ENCODE data around the gene ENPP5.

DNA sequence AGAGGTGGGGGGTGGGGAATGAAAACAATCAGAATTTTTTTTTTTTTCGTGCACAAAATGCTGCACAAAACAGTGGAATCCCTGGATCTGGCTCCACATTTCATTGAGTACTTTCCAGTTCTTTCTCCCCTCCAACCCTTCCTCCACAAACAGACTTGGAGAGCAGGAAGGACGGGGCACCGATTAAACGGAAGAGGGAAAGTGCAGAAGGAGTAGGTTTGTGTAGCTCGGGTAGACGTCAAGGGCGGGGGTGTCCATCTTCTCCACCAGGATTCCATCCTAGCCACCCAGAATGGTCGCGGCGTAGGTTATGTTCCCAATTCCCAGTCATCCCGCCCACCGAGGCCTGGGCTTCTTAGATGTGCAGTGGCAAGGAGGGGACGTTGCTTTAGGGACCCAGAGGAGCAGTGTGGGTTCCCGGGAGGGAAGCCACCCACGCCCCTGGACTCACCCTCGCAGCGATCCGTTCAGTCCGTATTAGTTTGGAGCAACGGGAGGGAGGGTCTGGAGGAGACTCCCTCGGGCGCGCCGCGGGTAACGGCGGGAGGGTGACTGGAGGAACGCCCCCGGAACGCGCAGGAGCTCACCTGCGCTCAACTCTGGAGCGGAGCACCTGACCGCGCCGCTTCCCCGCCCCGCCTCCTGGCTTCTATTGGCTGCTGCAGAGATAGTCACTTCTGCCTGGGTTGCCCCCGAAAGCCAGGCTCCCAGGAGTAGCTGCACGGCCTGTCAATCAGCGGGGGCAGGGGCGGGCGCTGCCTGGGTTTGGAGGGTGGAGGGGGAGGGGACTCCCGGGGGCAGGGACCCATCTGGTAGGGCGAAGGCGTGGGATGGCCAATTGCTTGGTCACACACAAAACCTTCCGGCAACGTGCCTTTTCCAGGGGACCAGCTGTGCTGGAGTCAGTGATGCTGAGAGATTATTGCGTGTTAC, at the start of gene ENPP5:
- TF ChIP-seq EP300 (IDR thresholded peaks at IDR 0.05) = no peak
- TF ChIP-seq, protein P1, sequence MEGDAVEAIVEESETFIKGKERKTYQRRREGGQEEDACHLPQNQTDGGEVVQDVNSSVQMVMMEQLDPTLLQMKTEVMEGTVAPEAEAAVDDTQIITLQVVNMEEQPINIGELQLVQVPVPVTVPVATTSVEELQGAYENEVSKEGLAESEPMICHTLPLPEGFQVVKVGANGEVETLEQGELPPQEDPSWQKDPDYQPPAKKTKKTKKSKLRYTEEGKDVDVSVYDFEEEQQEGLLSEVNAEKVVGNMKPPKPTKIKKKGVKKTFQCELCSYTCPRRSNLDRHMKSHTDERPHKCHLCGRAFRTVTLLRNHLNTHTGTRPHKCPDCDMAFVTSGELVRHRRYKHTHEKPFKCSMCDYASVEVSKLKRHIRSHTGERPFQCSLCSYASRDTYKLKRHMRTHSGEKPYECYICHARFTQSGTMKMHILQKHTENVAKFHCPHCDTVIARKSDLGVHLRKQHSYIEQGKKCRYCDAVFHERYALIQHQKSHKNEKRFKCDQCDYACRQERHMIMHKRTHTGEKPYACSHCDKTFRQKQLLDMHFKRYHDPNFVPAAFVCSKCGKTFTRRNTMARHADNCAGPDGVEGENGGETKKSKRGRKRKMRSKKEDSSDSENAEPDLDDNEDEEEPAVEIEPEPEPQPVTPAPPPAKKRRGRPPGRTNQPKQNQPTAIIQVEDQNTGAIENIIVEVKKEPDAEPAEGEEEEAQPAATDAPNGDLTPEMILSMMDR (IDR thresholded peaks at IDR 0.05) = no peak
- peak in 2 of 3 donors; percentile 33 to 52 for TF ChIP-seq POLR2AphosphoS5 (IDR thresholded peaks at IDR 0.05)
